Measurements from ENCODE around the gene NARF. TPM values are rescaled to one million over a fixed set of nuclear protein-coding genes. Genes with fewer than 3 reads are reported as not detected.

The NARF gene
- total RNA-seq, 3 donors from 2014 or later, result 31.9 to 59.5 (median 44.9) TPM

- no peak for DNase-seq (ENCODE audit: low spot score in 2 of 2)
- Histone ChIP-seq H3K9me3 (no peaks in the 10 kb centered on the region), H3K36me3 (no peaks in the 10 kb centered on the region), H3K4me3 (no peak overlapping the region), H3K27ac (no peak overlapping the region), H3K27me3 (no peaks in the 10 kb centered on the region), H3K4me1 (no peaks in the 10 kb centered on the region)
- intact Hi-C loops (cut with DNase I; ENCODE audit: low total_unique reads), result no loop called here
- TF ChIP-seq POLR2AphosphoS5 (IDR thresholded peaks at IDR 0.05) (no peak), POLR2A (IDR thresholded peaks at IDR 0.05) (no peak)
- TF ChIP-seq, protein P1, sequence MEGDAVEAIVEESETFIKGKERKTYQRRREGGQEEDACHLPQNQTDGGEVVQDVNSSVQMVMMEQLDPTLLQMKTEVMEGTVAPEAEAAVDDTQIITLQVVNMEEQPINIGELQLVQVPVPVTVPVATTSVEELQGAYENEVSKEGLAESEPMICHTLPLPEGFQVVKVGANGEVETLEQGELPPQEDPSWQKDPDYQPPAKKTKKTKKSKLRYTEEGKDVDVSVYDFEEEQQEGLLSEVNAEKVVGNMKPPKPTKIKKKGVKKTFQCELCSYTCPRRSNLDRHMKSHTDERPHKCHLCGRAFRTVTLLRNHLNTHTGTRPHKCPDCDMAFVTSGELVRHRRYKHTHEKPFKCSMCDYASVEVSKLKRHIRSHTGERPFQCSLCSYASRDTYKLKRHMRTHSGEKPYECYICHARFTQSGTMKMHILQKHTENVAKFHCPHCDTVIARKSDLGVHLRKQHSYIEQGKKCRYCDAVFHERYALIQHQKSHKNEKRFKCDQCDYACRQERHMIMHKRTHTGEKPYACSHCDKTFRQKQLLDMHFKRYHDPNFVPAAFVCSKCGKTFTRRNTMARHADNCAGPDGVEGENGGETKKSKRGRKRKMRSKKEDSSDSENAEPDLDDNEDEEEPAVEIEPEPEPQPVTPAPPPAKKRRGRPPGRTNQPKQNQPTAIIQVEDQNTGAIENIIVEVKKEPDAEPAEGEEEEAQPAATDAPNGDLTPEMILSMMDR (IDR thresholded peaks at IDR 0.05), result no peak
Measured at GRCh38 chr17:82436601-82437324, 21.8 kb upstream of the NARF start.

DNA sequence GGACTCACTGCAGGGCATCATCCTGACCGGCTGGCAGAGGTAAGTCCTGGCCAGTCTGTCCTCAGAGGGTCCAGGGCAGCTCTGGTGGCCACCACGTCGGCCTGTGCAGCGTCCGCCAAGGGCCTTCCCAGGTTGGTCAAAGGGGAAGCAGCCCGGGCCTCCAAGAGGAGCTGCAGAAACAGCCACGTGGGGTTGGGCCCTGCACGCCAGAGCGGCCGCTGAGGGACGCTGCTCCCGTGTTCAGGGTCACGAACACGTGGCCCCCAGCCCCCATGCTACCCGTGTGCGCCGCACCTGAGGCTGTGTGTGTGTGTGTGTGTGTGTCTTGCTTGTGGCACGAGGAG is 21.2 kb upstream of the NARF start:
- H3K4me1 ChIP-seq, result no peaks in the 10 kb centered on the region
- H3K9me3 ChIP-seq, result no peaks in the 10 kb centered on the region
- TF ChIP-seq POLR2AphosphoS5 (IDR thresholded peaks at IDR 0.05) (no peak), POLR2A (IDR thresholded peaks at IDR 0.05) (no peak)
- TF ChIP-seq, protein P1 (IDR thresholded peaks at IDR 0.05), result no peak
- no peak overlapping the region for H3K27ac ChIP-seq
- DNase-seq (ENCODE audit: low spot score in 2 of 2), result no peak
- intact Hi-C loops (cut with DNase I; ENCODE audit: low total_unique reads), result no loop called here
- no peaks in the 10 kb centered on the region for H3K36me3 ChIP-seq
- H3K27me3 ChIP-seq, result no peaks in the 10 kb centered on the region
- H3K4me3 ChIP-seq, result no peak overlapping the region

GRCh38 chr17:82438401-82439193 is 19.9 kb upstream of the NARF start:
- intact Hi-C loops (cut with DNase I; ENCODE audit: low total_unique reads), result no loop called here
- DNase-seq (ENCODE audit: low spot score in 2 of 2), result no peak
- no peak for TF ChIP-seq POLR2A (IDR thresholded peaks at IDR 0.05)
- TF ChIP-seq, protein P1 (IDR thresholded peaks at IDR 0.05), result no peak
- no peak for TF ChIP-seq POLR2AphosphoS5 (IDR thresholded peaks at IDR 0.05)
- H3K36me3 ChIP-seq, result no peaks in the 10 kb centered on the region
- no peaks in the 10 kb centered on the region for H3K27me3 ChIP-seq
- H3K4me3 ChIP-seq, result no peak overlapping the region
- H3K4me1 ChIP-seq, result no peaks in the 10 kb centered on the region
- no peak overlapping the region for H3K27ac ChIP-seq
- no peaks in the 10 kb centered on the region for H3K9me3 ChIP-seq

DNA sequence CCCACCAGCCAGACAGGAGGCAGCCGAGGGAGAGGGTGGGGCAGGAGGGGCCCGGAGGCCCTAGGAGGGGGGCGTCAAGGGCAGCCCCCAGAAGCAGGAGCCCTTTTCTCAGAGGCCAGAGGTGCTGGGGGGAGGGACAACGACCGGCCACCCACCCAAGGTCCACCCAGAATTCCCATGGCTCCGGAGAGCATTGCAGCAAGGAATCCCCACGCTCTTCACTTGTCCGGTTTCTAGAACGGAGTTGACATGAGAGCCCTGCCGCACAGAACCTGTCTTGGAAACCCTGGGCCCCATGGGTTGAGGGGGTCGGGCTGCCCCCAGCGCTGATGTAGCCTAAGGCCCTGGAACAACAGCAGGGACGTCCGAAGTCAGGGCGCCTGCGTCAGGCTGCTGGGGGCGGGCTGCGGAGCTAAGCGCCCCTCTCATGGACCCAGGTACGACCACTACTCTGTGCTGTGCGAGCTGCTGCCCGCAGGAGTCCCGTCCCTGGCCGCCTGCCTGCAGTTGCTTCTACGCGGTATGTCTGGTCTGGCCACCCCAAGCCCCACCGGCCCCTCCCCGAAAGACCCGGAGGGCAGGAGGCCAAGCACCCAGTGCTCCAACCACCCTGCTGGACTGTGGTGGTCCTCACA is 19.2 kb upstream of the NARF start:
- H3K27me3 ChIP-seq, result no peaks in the 10 kb centered on the region
- intact Hi-C loops (cut with DNase I; ENCODE audit: low total_unique reads), result no loop called here
- no peaks in the 10 kb centered on the region for H3K36me3 ChIP-seq
- TF ChIP-seq, protein P1 (IDR thresholded peaks at IDR 0.05), result no peak
- TF ChIP-seq POLR2AphosphoS5 (IDR thresholded peaks at IDR 0.05), result no peak
- TF ChIP-seq POLR2A (IDR thresholded peaks at IDR 0.05), result no peak
- H3K4me3 ChIP-seq, result no peak overlapping the region
- no peaks in the 10 kb centered on the region for H3K9me3 ChIP-seq
- no peak for DNase-seq (ENCODE audit: low spot score in 2 of 2)
- H3K4me1 ChIP-seq, result no peaks in the 10 kb centered on the region
- H3K27ac ChIP-seq, result no peak overlapping the region

Measured in breast epithelium (tissue), 4 donors.